ENCODE data around the gene ACSBG1.
A peak's percentile ranks its signal among the peaks of the same experiment; 100 is the strongest.

ACSBG1 gene

DNA sequence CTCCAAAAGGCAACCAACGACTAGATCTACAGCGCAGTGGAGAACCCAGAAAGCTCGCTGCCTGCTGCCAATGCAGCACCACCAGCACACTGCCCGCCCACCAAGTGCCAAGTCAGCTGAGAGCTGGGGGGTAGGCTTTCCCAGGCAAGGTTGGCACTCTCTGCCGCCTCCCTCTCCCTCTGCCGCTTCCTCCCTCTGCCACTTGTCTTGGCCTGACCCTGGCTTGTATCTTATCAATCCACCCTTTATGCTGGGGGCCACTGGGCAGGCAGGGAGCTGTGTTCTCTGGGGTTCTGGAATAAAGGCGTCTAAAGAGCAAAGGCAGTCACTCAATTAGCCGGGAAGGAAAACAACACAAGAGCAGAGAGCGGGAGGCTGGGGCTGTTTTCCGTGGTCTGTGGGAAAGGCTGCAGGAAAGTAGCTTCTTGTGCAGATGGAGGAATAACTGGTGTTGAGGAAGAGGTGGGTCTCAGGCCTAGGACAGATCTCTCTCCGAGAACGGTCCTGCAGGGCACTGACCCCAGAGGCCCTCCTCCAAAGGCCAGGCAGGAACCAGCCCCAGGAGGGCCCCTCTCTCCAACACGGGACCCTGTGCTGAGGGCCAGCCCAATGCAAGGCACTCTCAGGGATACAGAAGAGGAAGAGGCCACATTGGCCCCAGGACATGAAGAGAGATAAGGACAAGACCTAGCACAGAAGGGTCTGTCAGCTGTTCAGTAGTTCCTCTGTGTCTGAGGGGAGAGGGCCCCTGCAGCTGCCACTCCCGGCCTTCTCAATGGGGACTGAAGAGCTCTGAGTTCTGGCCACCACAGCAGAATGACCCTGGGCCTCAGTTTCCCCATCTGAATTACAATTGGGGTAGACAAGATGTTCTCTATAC, 30.8 kb downstream of the ACSBG1 start:
- no peak overlapping the region for H3K4me3 ChIP-seq (ENCODE audit: low read length)
- DNase-seq (ENCODE audit: low read depth): no peak
- TF ChIP-seq, protein P1, sequence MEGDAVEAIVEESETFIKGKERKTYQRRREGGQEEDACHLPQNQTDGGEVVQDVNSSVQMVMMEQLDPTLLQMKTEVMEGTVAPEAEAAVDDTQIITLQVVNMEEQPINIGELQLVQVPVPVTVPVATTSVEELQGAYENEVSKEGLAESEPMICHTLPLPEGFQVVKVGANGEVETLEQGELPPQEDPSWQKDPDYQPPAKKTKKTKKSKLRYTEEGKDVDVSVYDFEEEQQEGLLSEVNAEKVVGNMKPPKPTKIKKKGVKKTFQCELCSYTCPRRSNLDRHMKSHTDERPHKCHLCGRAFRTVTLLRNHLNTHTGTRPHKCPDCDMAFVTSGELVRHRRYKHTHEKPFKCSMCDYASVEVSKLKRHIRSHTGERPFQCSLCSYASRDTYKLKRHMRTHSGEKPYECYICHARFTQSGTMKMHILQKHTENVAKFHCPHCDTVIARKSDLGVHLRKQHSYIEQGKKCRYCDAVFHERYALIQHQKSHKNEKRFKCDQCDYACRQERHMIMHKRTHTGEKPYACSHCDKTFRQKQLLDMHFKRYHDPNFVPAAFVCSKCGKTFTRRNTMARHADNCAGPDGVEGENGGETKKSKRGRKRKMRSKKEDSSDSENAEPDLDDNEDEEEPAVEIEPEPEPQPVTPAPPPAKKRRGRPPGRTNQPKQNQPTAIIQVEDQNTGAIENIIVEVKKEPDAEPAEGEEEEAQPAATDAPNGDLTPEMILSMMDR (conservative IDR thresholded peaks at IDR 0.05; ENCODE audit: low read depth, low read length): no peak

DNA sequence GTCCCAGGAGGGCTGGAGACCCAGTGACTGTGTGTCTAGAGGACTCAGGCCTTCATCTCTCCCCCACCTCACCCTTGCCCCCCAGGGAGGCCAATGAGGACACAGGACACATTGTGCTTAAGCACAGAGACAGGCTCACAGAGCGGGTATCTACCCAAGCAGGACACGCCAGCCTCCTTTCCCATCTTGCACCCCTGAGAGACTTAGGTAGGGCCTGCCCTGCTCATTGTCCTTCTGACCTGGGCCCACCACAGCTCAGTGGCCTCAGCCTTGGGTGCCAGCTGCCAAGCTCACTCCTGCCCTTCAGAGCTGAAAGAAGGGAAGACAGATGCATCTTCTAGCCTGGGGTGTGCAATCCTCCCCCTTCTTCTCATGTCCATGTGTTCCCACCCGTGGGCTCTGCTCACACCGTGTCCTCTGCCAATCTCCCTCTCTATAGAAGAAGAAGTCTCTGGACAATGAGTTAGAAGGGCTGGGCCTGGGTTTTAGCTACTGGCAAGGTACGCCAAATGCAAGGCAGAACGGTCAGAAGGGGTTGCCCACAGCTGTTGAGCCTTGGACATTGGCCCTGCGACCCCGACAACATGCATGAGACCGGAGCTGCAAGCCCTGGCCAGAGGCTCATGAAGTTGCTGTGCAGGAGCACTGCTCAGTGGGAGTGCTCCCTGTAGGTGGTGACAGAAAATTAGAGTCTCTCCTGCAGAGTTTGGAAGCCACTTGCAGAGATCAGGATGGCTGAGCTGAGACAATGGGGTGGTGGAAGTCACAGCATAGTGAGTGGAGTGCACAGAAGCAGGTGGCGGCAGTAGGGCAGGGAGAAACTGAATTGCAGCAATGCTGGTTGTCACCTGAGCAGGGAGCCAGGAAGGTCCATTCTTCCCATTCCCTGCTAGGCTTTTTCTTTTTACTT, 32.8 kb downstream of the ACSBG1 start:
- TF ChIP-seq, protein P1 (conservative IDR thresholded peaks at IDR 0.05; ENCODE audit: low read depth, low read length): no peak
- no peak overlapping the region for H3K4me3 ChIP-seq (ENCODE audit: low read length)
- DNase-seq (ENCODE audit: low read depth): no peak

DNA sequence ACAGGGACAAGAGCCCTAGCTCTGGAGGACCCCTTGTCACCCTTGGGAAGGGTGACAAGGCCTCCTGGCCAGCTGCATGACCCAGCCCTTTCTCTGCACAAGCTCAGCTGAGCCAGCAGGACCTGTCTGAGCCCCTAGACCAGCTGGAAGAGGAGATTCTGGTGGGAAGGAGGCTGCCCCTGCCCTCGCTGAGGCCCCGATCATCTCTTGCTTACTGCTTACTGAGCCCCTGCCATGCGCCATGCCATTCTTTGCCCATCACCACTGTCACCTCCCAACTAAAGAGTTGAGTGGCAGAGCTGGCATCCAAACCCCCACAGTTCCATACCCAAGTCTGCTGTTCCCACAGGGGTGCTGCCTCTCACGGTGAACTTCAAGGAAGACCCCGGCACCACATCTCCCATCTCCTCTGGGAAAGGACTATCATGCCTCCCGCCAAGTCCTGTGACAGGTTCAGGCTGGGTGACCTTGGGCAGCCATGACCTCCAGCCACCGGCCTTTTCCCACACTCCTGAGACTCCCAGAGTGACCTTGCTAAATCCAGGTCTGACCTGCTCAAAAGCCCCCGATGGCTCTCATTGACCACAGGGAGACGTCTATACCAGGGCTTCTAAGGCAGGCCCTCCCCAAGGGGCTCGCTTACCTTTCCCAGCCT, 34.0 kb downstream of the ACSBG1 start:
- TF ChIP-seq, protein P1 (conservative IDR thresholded peaks at IDR 0.05; ENCODE audit: low read depth, low read length): no peak
- DNase-seq (ENCODE audit: low read depth): no peak
- no peak overlapping the region for H3K4me3 ChIP-seq (ENCODE audit: low read length)

DNA sequence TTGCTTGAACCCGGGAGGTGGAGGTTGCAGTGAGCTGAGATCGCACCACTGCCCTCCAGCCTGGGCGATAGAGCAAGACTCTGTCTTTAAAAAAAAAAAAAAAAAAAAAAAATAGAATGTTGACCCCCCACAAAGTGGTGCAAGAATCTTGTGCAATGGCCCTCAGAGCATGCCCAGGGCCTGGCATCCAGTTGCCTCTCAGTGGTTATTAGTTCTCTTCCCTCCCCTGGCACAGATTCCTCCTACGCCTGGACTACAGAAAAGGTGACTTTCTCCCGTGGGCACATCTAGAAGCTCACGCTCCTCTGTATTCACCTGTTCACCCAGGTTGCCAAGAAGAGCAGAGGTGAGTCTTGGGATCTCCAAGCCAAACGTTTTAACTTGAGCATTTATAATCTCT, 36.7 kb downstream of the ACSBG1 start:
- no peak for DNase-seq (ENCODE audit: low read depth)
- no peak overlapping the region for H3K4me3 ChIP-seq (ENCODE audit: low read length)
- TF ChIP-seq, protein P1 (conservative IDR thresholded peaks at IDR 0.05; ENCODE audit: low read depth, low read length): no peak

DNA sequence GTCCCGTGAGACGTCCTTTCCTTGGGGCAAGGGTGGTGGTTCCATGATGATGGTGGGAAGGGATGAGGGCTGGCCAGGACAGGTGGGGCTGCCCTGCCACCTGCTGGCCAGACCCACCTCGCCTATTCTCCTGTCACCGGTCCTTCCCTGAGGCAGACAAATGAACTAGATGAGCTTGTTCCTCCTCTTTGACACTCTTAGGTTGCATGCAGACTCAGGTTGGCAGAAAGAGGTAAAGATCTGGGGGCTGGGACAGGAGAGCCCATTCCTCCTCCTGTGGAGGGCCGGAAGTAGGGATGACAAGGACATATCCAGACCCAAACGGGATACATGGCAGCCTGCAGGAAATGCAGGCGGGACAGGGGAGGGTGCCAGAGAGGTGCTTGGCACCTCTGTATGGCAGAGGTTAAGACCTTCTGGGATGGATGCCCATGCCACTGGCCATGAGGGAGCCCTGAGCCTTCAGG, 38.6 kb downstream of the ACSBG1 start:
- TF ChIP-seq, protein P1 (conservative IDR thresholded peaks at IDR 0.05; ENCODE audit: low read depth, low read length): peak; percentile 80
- no peak for DNase-seq (ENCODE audit: low read depth)
- H3K4me3 ChIP-seq (ENCODE audit: low read length): no peak overlapping the region

DNA sequence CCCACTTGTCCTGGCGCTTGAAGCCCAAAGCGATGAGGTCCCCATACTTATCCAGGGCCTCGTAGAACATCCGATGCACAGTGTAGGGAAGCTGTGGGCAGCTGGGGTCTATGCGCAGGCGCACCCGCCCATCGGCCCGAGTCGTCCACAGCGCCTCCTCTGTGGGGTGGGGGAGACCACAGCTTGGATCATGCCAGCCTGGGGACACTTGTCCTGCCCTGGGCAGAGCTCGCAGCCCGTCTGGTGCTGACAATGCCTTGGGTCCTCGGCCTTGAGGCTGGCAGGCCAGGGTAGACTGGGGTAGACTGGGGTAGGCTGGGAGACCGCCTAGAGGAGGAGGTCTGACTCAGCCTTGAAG, 39.8 kb downstream of the ACSBG1 start:
- TF ChIP-seq, protein P1 (conservative IDR thresholded peaks at IDR 0.05; ENCODE audit: low read depth, low read length): no peak
- DNase-seq (ENCODE audit: low read depth): no peak
- H3K4me3 ChIP-seq (ENCODE audit: low read length): no peak overlapping the region

Measured in retinal pigment epithelial cell (primary cell).